Astrocyte (in vitro differentiated cells and primary cell): ENCODE data around the gene HEXB.
A peak's percentile ranks its signal among the peaks of the same experiment; 100 is the strongest.

Experiments used
- EZH2 ChIP-seq: IDR thresholded peaks from 2 replicates; pipeline ENCODE4 v1.6.1; 2012; ENCODE audit warnings: mild to moderate bottlenecking, low read length, inconsistent platforms; ENCODE audit not compliant: insufficient read depth
- TF ChIP-seq, protein P1 (sequence below): IDR thresholded peaks from 2 replicates; pipeline ENCODE4 v1.5.1; 2011; ENCODE audit warnings: low read depth, mild to moderate bottlenecking, inconsistent platforms, low read length, moderate library complexity; ENCODE audit not compliant: insufficient read depth

DNA sequence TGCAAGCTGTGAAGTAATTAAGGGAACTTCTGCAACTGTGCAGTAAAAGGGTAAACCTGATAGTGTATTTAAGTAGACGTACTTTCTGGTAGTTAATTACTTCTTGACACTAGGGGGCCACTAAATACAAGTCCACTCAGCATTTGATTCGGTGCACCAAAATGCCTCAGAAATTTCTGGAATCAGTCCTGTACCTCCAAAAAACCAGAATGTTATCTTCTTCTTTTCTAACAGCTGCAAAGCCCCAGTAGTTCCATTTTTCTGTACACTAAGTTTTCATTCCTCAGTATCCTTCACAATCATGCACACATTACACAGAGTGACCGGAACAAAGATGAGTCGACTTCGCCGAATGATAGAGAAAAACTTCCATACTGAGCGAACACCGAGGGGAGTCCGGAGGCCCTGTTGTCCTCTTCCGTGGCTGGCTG lies 81.4 kb downstream of the HEXB start:
- TF ChIP-seq, protein P1, sequence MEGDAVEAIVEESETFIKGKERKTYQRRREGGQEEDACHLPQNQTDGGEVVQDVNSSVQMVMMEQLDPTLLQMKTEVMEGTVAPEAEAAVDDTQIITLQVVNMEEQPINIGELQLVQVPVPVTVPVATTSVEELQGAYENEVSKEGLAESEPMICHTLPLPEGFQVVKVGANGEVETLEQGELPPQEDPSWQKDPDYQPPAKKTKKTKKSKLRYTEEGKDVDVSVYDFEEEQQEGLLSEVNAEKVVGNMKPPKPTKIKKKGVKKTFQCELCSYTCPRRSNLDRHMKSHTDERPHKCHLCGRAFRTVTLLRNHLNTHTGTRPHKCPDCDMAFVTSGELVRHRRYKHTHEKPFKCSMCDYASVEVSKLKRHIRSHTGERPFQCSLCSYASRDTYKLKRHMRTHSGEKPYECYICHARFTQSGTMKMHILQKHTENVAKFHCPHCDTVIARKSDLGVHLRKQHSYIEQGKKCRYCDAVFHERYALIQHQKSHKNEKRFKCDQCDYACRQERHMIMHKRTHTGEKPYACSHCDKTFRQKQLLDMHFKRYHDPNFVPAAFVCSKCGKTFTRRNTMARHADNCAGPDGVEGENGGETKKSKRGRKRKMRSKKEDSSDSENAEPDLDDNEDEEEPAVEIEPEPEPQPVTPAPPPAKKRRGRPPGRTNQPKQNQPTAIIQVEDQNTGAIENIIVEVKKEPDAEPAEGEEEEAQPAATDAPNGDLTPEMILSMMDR, result peak; percentile 36
- TF ChIP-seq EZH2, result no peak
